ENCODE measurements around the gene ZMAT1. TPM values are rescaled to one million over a fixed set of nuclear protein-coding genes. Genes with fewer than 3 reads are reported as not detected.
"Not testable (repeated sequence)": the region's sequence is repeated elsewhere in the genome, so short reads cannot be mapped to it uniquely, and the experiment has no call there.

Gene ZMAT1
- 0.04 and 0.13 TPM in 2 replicates for total RNA-seq (2014; rRNA removed; shearing (Covaris generic))

DNA sequence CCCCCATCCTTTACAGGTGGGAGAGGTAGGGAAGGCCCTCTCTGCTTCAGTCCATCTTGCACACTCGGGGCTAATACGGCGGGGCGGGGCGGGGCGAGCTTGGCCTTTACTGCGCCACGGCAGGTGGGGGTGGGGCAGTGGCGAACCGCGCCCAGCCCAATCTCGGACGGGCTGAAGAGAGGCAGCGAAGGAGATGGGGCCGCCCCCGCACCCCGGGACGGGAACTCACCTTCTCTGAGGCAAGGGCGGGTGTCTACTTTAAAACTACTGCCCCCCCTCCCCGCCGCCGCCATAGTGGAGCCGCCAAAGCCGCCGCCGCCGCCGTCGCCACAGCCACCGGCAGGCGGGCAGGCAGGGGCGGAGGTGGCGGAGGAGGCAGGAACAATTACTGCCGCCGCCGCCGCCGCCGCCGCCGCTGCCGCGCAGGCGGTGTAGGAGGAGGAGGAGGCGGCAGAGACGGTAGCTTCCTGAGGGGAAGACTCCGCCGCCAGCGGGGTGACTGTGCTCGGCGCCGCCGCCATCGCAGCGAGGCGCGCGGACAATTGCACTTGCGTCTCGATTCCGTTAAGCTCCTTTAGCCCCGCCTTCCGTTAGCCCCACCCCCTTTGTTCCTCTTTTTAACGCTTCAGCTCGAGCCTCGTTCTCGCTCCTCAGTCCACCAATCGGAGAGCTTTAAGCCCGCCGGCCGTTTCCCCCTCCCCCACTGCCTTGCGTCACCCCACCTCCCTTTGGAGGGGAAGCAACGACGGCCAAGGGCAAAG lies at the start of gene ZMAT1:
TSS of gene ZMAT1 (minus strand) at position 540 of the 761 bp plus-strand sequence. CDS start at position 521, 19 bp downstream.
- H3K27me3 ChIP-seq, result no peaks in the 10 kb centered on the region
- no peaks in the 10 kb centered on the region for H3K9me3 ChIP-seq (replicated peaks)
- H3K27ac ChIP-seq, result no peak within 1 kb of the TSS
- no peaks in the 10 kb centered on the region for H3K36me3 ChIP-seq
- no peaks in the 10 kb centered on the region for H3K4me1 ChIP-seq
- peak within 1 kb of the TSS; percentile 76 for H3K4me3 ChIP-seq
- DNase-seq, result peak; percentile 88

DNA sequence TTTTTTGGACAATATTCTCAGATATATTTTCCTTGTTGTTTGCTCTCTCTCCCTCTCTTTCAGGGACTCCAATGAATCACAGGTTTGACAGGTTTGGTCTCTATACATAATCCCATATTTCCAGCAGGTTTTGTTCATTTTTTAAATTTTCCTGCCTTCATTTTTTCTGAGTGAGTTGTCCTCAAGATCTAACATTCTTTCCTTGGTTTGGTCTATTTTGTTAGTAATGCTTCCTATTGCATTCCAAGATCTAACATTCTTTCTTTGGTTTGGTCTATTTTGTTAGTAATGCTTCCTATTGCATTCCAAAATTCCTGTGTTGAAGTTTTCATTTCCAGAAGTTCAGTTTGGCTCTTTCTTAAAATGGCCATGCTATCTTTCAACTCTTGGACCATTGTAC lies 45.3 kb upstream of the ZMAT1 start:
- Histone ChIP-seq H3K27ac (no peak overlapping the region), H3K27me3 (no peaks in the 10 kb centered on the region), H3K9me3 (replicated peaks) (no peaks in the 10 kb centered on the region), H3K4me1 (no peaks in the 10 kb centered on the region), H3K36me3 (no peaks in the 10 kb centered on the region), H3K4me3 (no peak overlapping the region)
- DNase-seq, result no peak

DNA sequence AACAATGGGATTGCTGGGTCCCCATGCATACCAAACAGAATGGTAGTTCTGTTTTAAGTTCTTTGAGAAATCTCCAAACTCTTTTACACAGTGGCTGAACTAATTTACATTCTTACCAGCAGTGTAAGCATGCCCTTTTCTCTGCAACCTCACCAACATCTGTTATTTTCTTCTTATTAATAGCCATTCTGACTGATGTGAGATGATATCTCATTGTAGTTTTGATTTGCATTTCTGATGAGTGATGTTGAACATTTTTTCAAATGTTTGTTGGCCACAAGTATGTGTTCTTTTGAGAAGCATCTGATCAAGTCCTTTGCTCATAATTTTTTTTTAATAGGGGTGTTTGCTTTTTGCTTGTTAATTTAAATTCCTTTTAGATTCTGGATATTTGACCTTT lies 41.2 kb upstream of the ZMAT1 start:
- DNase-seq, result no peak
- Histone ChIP-seq H3K36me3 (no peaks in the 10 kb centered on the region), H3K9me3 (replicated peaks) (no peaks in the 10 kb centered on the region), H3K4me3 (no peak overlapping the region), H3K27ac (no peak overlapping the region), H3K4me1 (no peaks in the 10 kb centered on the region), H3K27me3 (no peaks in the 10 kb centered on the region)

DNA sequence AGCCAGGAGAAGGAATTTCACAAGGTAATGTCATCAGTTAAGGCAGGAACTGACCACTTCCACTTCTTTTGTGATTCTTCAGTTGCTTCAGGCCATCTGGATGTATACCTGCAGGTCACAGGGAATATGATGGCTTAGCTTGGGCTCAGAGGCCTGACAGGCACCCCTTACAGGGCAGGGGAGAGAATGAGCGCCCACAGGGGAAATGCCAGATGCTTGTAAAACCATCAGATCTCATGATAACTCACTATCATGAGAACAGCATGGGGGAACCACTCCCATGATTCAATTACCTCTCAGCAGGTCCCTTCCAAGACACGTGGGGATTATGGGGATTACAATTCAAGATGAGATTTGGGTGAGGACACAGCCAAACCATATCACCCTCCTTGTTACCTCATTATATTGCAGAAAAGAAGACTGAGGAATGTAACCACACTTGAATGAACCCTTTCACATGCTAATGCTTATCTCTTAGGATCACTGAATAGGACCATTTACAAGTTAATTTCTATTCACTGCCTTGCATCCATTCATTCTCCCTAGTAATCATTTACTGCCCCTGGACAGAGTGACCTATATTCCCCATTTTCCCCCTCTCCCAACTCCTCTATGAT lies 33.2 kb upstream of the ZMAT1 start:
- H3K4me1 ChIP-seq; H3K27me3 ChIP-seq; DNase-seq; H3K27ac ChIP-seq; H3K36me3 ChIP-seq; H3K9me3 ChIP-seq (replicated peaks); H3K4me3 ChIP-seq: not testable (repeated sequence)

DNA sequence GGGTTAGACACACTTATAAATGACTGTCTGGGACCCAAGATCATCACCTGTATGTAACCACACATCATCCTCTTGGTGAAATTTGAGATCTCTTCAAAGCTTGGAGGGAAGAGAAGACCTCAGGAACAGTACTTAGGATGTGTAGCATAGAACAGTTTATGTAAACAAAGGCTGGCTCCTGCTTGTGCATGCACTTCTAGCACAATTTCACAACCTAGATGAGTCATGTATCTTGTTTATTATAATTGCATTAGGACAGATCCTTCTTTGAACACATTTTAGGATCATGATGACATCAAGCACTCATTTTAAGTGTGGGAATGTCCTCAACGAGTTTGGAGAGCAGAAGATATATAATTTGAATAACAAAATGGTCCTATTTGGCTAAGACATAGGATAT lies 26.3 kb upstream of the ZMAT1 start:
- no peaks in the 10 kb centered on the region for H3K27me3 ChIP-seq
- H3K4me3 ChIP-seq, result no peak overlapping the region
- H3K4me1 ChIP-seq, result no peaks in the 10 kb centered on the region
- H3K9me3 ChIP-seq (replicated peaks), result no peaks in the 10 kb centered on the region
- DNase-seq, result no peak
- no peak overlapping the region for H3K27ac ChIP-seq
- H3K36me3 ChIP-seq, result no peaks in the 10 kb centered on the region

DNA sequence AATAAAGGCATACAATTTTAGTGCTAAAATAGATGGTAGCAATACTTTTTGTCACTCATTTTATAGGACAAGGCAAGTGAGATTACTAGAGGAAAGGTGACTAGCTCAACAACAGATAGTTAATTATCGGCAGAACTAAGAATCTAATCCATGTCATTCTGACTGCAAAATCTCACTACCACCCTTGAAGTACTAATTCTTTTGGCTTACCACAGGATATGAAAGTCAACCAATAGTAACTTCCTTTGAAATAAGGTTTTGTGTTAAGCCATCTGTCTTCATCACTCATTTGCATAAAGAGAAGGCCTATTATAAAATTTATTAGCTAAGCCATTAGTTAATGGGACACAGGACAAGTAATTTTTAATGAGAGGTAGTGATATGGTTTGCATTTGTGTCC lies 25.3 kb upstream of the ZMAT1 start:
- H3K27me3 ChIP-seq, result no peaks in the 10 kb centered on the region
- H3K4me1 ChIP-seq, result no peaks in the 10 kb centered on the region
- no peaks in the 10 kb centered on the region for H3K9me3 ChIP-seq (replicated peaks)
- no peak for DNase-seq
- H3K36me3 ChIP-seq, result no peaks in the 10 kb centered on the region
- no peak overlapping the region for H3K4me3 ChIP-seq
- H3K27ac ChIP-seq, result no peak overlapping the region

DNA sequence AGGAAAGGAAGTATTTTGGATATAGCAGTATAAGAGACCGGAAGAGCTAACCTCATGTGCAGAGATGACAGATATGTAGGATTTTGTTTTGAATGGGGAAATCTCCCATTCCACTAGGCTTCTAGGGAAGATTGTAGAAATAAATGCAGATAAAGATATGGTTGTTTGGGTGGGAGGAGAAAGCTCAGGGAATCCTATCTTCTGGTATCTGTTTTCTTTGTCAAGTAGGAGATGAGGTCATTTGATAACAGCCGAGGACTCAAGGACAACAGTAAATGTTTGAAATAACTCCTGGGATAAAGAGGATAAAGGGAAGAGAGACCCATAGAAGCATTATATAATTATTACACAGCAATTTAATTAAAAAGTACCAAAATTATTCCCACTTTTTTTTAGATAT lies 24.7 kb upstream of the ZMAT1 start:
- no peaks in the 10 kb centered on the region for H3K4me1 ChIP-seq
- H3K36me3 ChIP-seq, result no peaks in the 10 kb centered on the region
- no peak overlapping the region for H3K27ac ChIP-seq
- no peaks in the 10 kb centered on the region for H3K27me3 ChIP-seq
- DNase-seq, result no peak
- no peak overlapping the region for H3K4me3 ChIP-seq
- no peaks in the 10 kb centered on the region for H3K9me3 ChIP-seq (replicated peaks)

DNA sequence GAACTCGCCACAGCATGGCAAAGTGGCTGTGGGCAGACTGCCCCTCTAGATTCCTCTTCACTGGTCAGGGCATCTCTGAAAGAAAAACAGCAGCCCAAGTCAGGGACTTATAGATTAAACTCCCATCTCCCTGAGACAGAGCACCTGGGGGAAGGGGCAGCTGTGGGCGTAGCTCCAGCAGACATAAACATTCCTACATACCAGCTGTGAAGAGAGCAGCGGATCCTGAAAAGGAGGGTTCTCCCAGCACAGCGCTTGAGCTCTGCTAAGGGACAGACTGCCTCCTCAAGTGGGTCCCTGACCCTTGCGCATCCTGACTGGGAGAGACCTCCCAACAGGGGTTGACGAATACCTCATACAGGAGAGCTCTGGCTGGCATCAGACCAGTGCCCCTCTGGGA lies 18.8 kb upstream of the ZMAT1 start:
- no peaks in the 10 kb centered on the region for H3K9me3 ChIP-seq (replicated peaks)
- H3K4me1 ChIP-seq, result no peaks in the 10 kb centered on the region
- no peak for DNase-seq
- no peaks in the 10 kb centered on the region for H3K36me3 ChIP-seq
- no peak overlapping the region for H3K27ac ChIP-seq
- no peak overlapping the region for H3K4me3 ChIP-seq
- no peaks in the 10 kb centered on the region for H3K27me3 ChIP-seq

DNA sequence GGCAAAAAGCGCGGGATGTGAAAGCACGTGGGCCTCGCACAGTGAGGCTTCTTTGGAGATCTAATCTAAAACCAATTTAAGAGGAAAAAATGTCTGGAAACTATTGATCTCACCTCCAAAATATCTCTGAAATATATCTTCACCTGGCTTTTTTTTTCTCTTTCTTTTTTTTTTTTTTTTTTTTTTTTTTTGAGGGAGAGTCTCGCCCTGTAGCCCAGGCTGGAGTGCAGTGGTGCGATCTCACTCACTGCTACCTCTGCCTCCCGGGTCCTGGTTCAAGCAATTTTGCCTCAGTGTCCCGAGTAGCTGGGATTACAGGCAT lies 383 bp upstream of the ZMAT1 start:
- no peaks in the 10 kb centered on the region for H3K9me3 ChIP-seq (replicated peaks)
- no peaks in the 10 kb centered on the region for H3K36me3 ChIP-seq
- H3K27ac ChIP-seq, result no peak overlapping the region
- H3K4me1 ChIP-seq, result no peaks in the 10 kb centered on the region
- H3K4me3 ChIP-seq, result peak overlapping the region; percentile 76
- no peaks in the 10 kb centered on the region for H3K27me3 ChIP-seq
- no peak for DNase-seq

DNA sequence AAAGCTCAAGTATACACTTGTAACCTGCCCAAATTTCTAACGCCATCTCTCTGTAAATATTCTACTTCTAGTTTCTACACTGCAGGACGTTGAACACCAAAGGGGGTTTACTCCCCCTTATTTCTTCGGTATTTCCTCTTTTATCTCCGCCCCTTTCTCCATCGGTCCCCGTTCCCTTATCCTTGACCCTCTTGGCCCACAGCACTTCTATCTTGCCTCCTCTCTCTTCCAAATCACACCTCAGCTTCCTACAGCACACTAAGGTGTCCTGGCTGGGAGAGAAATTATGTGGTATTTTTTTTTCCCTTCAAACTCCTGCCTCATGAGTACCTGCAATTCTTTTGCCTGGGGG lies 715 bp downstream of the ZMAT1 start:
- no peak for DNase-seq
- Histone ChIP-seq H3K4me3 (peak overlapping the region; percentile 76), H3K9me3 (replicated peaks) (no peaks in the 10 kb centered on the region), H3K27me3 (no peaks in the 10 kb centered on the region), H3K36me3 (no peaks in the 10 kb centered on the region), H3K27ac (no peak overlapping the region), H3K4me1 (no peaks in the 10 kb centered on the region)

DNA sequence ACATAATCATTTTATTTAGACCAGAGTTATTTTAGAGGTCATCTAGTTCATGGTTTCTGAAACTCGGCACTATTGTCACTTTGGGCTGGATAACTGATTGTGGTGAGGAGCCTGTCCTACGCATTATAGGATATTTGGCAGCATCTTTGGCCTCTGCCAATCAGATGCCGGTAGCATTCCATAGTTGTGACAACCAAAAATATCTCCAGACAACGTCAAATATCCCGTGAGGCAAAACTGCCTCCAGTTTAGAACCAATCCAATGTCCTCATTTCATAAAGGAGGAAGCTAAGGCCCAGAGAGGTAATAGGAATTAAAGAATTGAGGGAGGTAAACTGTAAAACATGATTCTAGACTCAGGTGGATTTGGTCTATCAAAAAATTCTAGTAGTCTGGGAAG lies 6.1 kb downstream of the ZMAT1 start:
- H3K4me3 ChIP-seq, result no peak overlapping the region
- H3K36me3 ChIP-seq, result no peaks in the 10 kb centered on the region
- H3K27ac ChIP-seq, result no peak overlapping the region
- H3K9me3 ChIP-seq (replicated peaks), result no peaks in the 10 kb centered on the region
- H3K4me1 ChIP-seq, result no peaks in the 10 kb centered on the region
- DNase-seq, result no peak
- H3K27me3 ChIP-seq, result no peaks in the 10 kb centered on the region

DNA sequence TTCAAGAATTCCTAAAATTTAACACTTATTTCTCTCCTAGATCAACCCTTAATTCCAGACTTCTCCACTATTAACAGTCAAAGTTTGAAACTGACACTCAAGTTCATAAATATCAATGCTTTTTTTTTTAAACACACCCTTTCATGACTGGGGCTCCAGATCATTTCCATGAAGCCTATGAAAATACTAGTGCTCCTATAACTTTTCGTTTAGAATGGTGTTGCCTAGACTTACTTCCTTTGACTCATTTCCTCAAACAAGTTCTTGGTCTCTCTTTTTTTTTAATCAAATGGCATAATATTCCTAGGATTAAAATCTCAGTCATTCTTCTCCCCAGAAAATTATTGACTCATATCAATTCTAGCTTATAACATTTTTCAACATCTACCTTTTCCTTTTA lies 13.1 kb downstream of the ZMAT1 start:
- Histone ChIP-seq H3K4me3 (no peak overlapping the region), H3K27ac (no peak overlapping the region), H3K9me3 (replicated peaks) (no peaks in the 10 kb centered on the region), H3K4me1 (no peaks in the 10 kb centered on the region), H3K36me3 (no peaks in the 10 kb centered on the region), H3K27me3 (no peaks in the 10 kb centered on the region)
- no peak for DNase-seq

DNA sequence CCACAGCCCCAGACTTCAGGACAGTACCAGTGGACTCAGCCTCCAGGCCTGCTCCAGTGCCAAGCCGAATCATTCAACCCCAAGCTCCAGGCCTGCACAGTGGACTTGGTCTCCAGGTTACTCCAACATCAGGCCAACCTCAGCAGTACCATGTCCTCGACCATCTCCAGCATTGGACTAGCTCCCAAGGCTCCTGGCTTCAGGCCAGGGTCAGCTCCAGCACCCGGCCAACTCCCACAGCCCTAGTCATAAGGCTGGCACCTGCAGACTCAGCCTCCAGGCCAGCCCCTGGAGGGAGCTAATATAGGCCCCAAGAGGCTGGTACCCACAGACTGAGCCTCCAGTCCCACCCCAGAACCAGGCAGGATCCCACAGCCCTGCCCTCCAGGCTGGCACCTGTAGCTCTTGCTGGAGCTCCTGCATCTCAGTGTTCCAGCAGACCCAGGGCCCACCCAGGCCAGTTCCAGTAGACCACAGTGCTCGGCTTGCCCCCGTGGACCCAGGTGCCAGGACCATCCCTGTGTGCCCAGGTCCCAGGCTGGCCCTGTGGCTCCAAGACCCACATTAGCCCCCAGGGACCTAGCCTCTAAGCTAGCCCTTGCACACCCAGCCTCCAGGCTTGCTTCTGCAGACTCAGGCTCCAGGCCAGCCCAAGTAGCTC lies 25.6 kb downstream of the ZMAT1 start:
- H3K36me3 ChIP-seq, result no peaks in the 10 kb centered on the region
- H3K4me3 ChIP-seq, result no peak overlapping the region
- no peaks in the 10 kb centered on the region for H3K9me3 ChIP-seq (replicated peaks)
- no peaks in the 10 kb centered on the region for H3K4me1 ChIP-seq
- DNase-seq, result no peak
- no peaks in the 10 kb centered on the region for H3K27me3 ChIP-seq
- no peak overlapping the region for H3K27ac ChIP-seq

DNA sequence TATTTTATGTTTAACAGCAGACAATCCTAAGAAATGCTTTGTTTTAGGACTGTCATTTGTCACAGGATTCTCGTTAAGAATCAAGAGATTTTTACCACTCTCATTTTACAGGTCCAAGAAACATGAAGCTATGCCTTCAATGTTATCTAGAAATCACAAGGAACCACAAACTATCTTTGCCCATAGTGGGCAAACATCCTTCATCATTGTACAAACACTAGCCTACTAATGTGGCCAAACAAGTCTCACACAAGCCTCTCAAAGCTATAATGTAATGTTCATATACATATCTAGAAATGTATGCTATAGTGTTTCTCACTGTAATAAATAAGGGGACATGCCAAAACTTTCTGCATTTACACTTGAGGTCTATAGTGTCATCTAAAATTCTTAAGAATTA lies 26.8 kb downstream of the ZMAT1 start:
- no peak for DNase-seq
- no peaks in the 10 kb centered on the region for H3K9me3 ChIP-seq (replicated peaks)
- H3K27ac ChIP-seq, result no peak overlapping the region
- no peaks in the 10 kb centered on the region for H3K4me1 ChIP-seq
- H3K27me3 ChIP-seq, result no peaks in the 10 kb centered on the region
- no peaks in the 10 kb centered on the region for H3K36me3 ChIP-seq
- no peak overlapping the region for H3K4me3 ChIP-seq

Data from SJCRH30 (cell line).